H1 (cell line): Measurements from ENCODE around the gene SVIP. TPM values are rescaled to one million over a fixed set of nuclear protein-coding genes. Genes with fewer than 3 reads are reported as not detected.

ENCODE experiments used
- CTCF ChIA-PET: fragments of 300-600 bp; sonication (Branson Sonifier 250); formaldehyde crosslinking; loops from one replicate; lab custom pipeline; 2021; ENCODE audit not compliant: partially characterized antibody; lab: Charles Lee
- POLR2A ChIA-PET: fragments of 300-600 bp; sonication (Branson Sonifier 250); formaldehyde crosslinking; loops from one replicate; lab custom pipeline; 2021; ENCODE audit warnings: inconsistent platforms; ENCODE audit not compliant: partially characterized antibody; lab: Charles Lee
- DNase-seq, 2 experiments: peaks; one replicate each; pipeline versions ENCODE4 v3.0.0 to v3.0.0-alpha.2; 2010 to 2022; ENCODE audit warnings: low spot score in 2 of 2, low read depth in 1 of 2, mixed read lengths in 1 of 2
- FAIRE-seq: peaks from 2 replicates; lab custom pipeline; 2011; peaks lifted over from hg19 to GRCh38; lab: Jason Lieb, UNC
- H2AFZ ChIP-seq: 2 replicates; pipeline ENCODE4 v1.8.1; 2012; ENCODE audit warnings: low read length, inconsistent platforms
- H2AK5ac ChIP-seq: 2 replicates; pipeline ENCODE4 v1.6.1; 2013; ENCODE audit warnings: low read depth, low read length
- H2BK120ac ChIP-seq: replicated peaks from 2 replicates; pipeline ENCODE3; 2013; ENCODE audit warnings: low read depth, low read length, inconsistent platforms
- H2BK12ac ChIP-seq: 2 replicates; pipeline ENCODE4 v1.6.1; 2013; ENCODE audit warnings: low read depth, low read length
- H2BK15ac ChIP-seq: 2 replicates; pipeline ENCODE4 v1.6.1; 2013; ENCODE audit warnings: low read length
- H2BK20ac ChIP-seq: 2 replicates; pipeline ENCODE4 v1.6.1; 2013; ENCODE audit warnings: low read length
- H2BK5ac ChIP-seq: 2 replicates; pipeline ENCODE4 v1.6.1; 2013; ENCODE audit warnings: low read depth, low read length
- H3K14ac ChIP-seq: 2 replicates; pipeline ENCODE4 v1.6.1; 2013; ENCODE audit warnings: inconsistent platforms; ENCODE audit not compliant: insufficient read length
- H3K18ac ChIP-seq: 2 replicates; pipeline ENCODE4 v1.6.1; 2013; ENCODE audit warnings: low read length; ENCODE audit errors: extremely low read depth
- H3K23ac ChIP-seq: 2 replicates; pipeline ENCODE4 v1.6.1; 2013; ENCODE audit warnings: inconsistent platforms; ENCODE audit not compliant: insufficient read length
- H3K23me2 ChIP-seq: 2 replicates; pipeline ENCODE4 v1.6.1; 2013; ENCODE audit warnings: low read depth, low read length
- H3K27ac ChIP-seq: 2 replicates; pipeline ENCODE4 v1.6.1; 2011; ENCODE audit warnings: low read depth, low read length, inconsistent platforms
- H3K27me3 ChIP-seq, 4 experiments: replicated peaks in 1 of 4; 1 replicate in 1 of 4; 2 replicates in 3 of 4; pipeline versions ENCODE4 v1.6.1 to v1.8.1; 2011 to 2013; ENCODE audit warnings: low read length in 3 of 4, mild to moderate bottlenecking in 3 of 4, inconsistent platforms in 2 of 4, mixed read lengths in 2 of 4, moderate library complexity in 1 of 4; ENCODE audit not compliant: control insufficient read depth in 3 of 4, insufficient read depth in 3 of 4; ENCODE audit errors: extremely low read depth in 1 of 4
- H3K36me3 ChIP-seq, 4 experiments: 2 replicates each; pipeline versions ENCODE4 v1.6.1 to v1.8.1; 2011 to 2013; ENCODE audit warnings: mild to moderate bottlenecking in 4 of 4, low read length in 3 of 4, moderate library complexity in 2 of 4, control low read depth in 1 of 4, inconsistent platforms in 1 of 4; ENCODE audit not compliant: insufficient read depth in 4 of 4, control insufficient read depth in 2 of 4
- H3K4ac ChIP-seq: replicated peaks from 2 replicates; pipeline ENCODE3; 2013; ENCODE audit warnings: low read length, low read depth, mixed read lengths, inconsistent platforms; ENCODE audit not compliant: insufficient read length
- H3K4me1 ChIP-seq, 4 experiments: replicated peaks in 1 of 4; 1 replicate in 1 of 4; 2 replicates in 3 of 4; pipeline versions ENCODE4 v1.6.1 to v1.8.1; 2011 to 2013; ENCODE audit warnings: low read length in 3 of 4, inconsistent platforms in 2 of 4, mixed read lengths in 1 of 4; ENCODE audit not compliant: insufficient read depth in 4 of 4, control insufficient read depth in 3 of 4
- H3K4me2 ChIP-seq, 2 experiments: 2 replicates each; pipeline versions ENCODE4 v1.6.1 to v1.8.1; 2011 to 2013; ENCODE audit warnings: low read depth in 2 of 2, low read length in 2 of 2, control low read depth in 1 of 2, inconsistent platforms in 1 of 2, mild to moderate bottlenecking in 1 of 2; ENCODE audit not compliant: insufficient read depth in 1 of 2
- H3K4me3 ChIP-seq, 4 experiments: fragments of 200-600, 300-600 bp in 1 of 4; sonication (generic), shearing (Covaris generic), sonication (Bioruptor Twin) in 1 of 4; 2 replicates each; pipeline versions ENCODE4 v1.5.1 to v1.8.1; 2011 to 2016; ENCODE audit warnings: low read length in 4 of 4, low read depth in 3 of 4, control low read depth in 2 of 4, inconsistent platforms in 2 of 4, mild to moderate bottlenecking in 2 of 4, mixed read lengths in 1 of 4, moderate library complexity in 1 of 4; ENCODE audit not compliant: insufficient read depth in 2 of 4; ENCODE audit errors: extremely low read depth in 1 of 4
- H3K56ac ChIP-seq: replicated peaks from 2 replicates; pipeline ENCODE3; 2013; ENCODE audit warnings: low read depth, mild to moderate bottlenecking, mixed read lengths, low read length, inconsistent platforms; ENCODE audit not compliant: insufficient read length
- H3K79me1 ChIP-seq: 2 replicates; pipeline ENCODE4 v1.6.1; 2013; ENCODE audit warnings: low read depth, low read length, control low read depth
- H3K79me2 ChIP-seq, 2 experiments: 2 replicates each; pipeline versions ENCODE4 v1.6.1 to v1.8.1; 2012 to 2013; ENCODE audit warnings: low read length in 2 of 2, mild to moderate bottlenecking in 2 of 2, inconsistent platforms in 1 of 2; ENCODE audit not compliant: insufficient read depth in 2 of 2, control insufficient read depth in 1 of 2
- H3K9ac ChIP-seq, 4 experiments: replicated peaks in 1 of 4; 1 replicate in 1 of 4; 2 replicates in 3 of 4; pipeline versions ENCODE4 v1.6.1 to v1.8.1; 2011 to 2013; ENCODE audit warnings: low read depth in 3 of 4, low read length in 3 of 4, control low read depth in 2 of 4, mild to moderate bottlenecking in 2 of 4, moderate library complexity in 2 of 4, inconsistent platforms in 1 of 4; ENCODE audit errors: extremely low read depth in 1 of 4
- H3K9me3 ChIP-seq, 2 experiments: 2 replicates each; pipeline versions ENCODE4 v1.6.1 to v1.8.1; 2012 to 2013; ENCODE audit warnings: mild to moderate bottlenecking in 2 of 2, moderate library complexity in 2 of 2, control low read depth in 1 of 2, inconsistent platforms in 1 of 2, low read depth in 1 of 2, low read length in 1 of 2, mixed read lengths in 1 of 2; ENCODE audit not compliant: insufficient read depth in 2 of 2
- H4K20me1 ChIP-seq, 2 experiments: replicated peaks in 1 of 2; 2 replicates each; pipeline versions ENCODE3 to v1.8.1; 2011 to 2013; ENCODE audit warnings: inconsistent platforms in 2 of 2, low read length in 2 of 2, mild to moderate bottlenecking in 1 of 2; ENCODE audit not compliant: insufficient read depth in 2 of 2, control insufficient read depth in 1 of 2
- H4K5ac ChIP-seq: 2 replicates; pipeline ENCODE4 v1.6.1; 2013; ENCODE audit warnings: low read length, low read depth, mixed read lengths, inconsistent platforms; ENCODE audit not compliant: insufficient read length
- H4K8ac ChIP-seq: 2 replicates; pipeline ENCODE4 v1.8.0; 2013; ENCODE audit warnings: mild to moderate bottlenecking, moderate library complexity, low read length, inconsistent platforms; ENCODE audit not compliant: insufficient read depth; ENCODE audit errors: extremely low read depth
- H4K91ac ChIP-seq: replicated peaks from 2 replicates; pipeline ENCODE3; 2013; ENCODE audit warnings: low read length, mixed read lengths, inconsistent platforms; ENCODE audit not compliant: insufficient read length
- BCL11A ChIP-seq, 2 experiments: IDR thresholded peaks; one replicate each; pipeline ENCODE4 v1.6.1; 2011; ENCODE audit warnings: low read depth in 2 of 2, low read length in 2 of 2, mild to moderate bottlenecking in 2 of 2
- CBX5 ChIP-seq: fragments of 300-800, 300-1000 bp; sonication (generic); IDR thresholded peaks from 2 replicates; pipeline ENCODE4 v1.7.1; 2016; ENCODE audit warnings: antibody characterized with exemption, low read length, low read depth
- CREB1 ChIP-seq: IDR thresholded peaks from 2 replicates; pipeline ENCODE4 v1.6.1; 2012; ENCODE audit warnings: inconsistent platforms
- EP300 ChIP-seq, 2 experiments: IDR thresholded peaks; 1 replicate in 1 of 2; 2 replicates in 1 of 2; pipeline ENCODE4 v1.6.1; 2011 to 2012; ENCODE audit warnings: low read depth in 2 of 2, low read length in 2 of 2, mild to moderate bottlenecking in 2 of 2, borderline replicate concordance in 1 of 2, inconsistent platforms in 1 of 2, moderate library complexity in 1 of 2
- GABPA ChIP-seq: IDR thresholded peaks from 2 replicates; pipeline ENCODE4 v1.6.1; 2011; ENCODE audit warnings: mild to moderate bottlenecking, low read length, moderate library complexity, borderline replicate concordance; ENCODE audit not compliant: insufficient read depth
- GTF2F1 ChIP-seq: IDR thresholded peaks from 2 replicates; pipeline ENCODE4 v1.6.1; 2012; ENCODE audit warnings: low read depth, low read length, improper control_type of control experiment, borderline replicate concordance
- JUND ChIP-seq: IDR thresholded peaks from 2 replicates; pipeline ENCODE4 v1.6.1; 2011; ENCODE audit warnings: mild to moderate bottlenecking, improper control_type of control experiment, low read length
- SAP30 ChIP-seq: fragments of 300-600 bp; sonication (generic); IDR thresholded peaks from 2 replicates; pipeline ENCODE4 v1.7.1; 2012; ENCODE audit warnings: low read length, moderate library complexity, mild to moderate bottlenecking, inconsistent platforms; ENCODE audit not compliant: insufficient read depth, insufficient replicate concordance
- SIRT6 ChIP-seq: IDR thresholded peaks from one replicate; pipeline ENCODE4 v1.7.1; 2012; ENCODE audit warnings: low read length, inconsistent platforms
- SP1 ChIP-seq: IDR thresholded peaks from 2 replicates; pipeline ENCODE4 v1.6.1; 2011; ENCODE audit warnings: low read depth, low read length
- SP2 ChIP-seq: IDR thresholded peaks from 2 replicates; pipeline ENCODE4 v1.6.1; 2012; ENCODE audit warnings: mild to moderate bottlenecking, low read length, inconsistent platforms
- SP4 ChIP-seq: IDR thresholded peaks from 2 replicates; pipeline ENCODE4 v1.6.1; 2012; ENCODE audit warnings: low read length, inconsistent platforms
- SRF ChIP-seq: IDR thresholded peaks from 2 replicates; pipeline ENCODE4 v1.6.1; 2011; ENCODE audit warnings: mild to moderate bottlenecking, low read depth, low read length, moderate library complexity
- WGBS, 2 experiments: shearing (Covaris generic) in 1 of 2; methylation state at CpG; one replicate each; pipeline versions ENCODE4 v1.1.6 to v1.1.7; 2013 to 2015; ENCODE audit warnings: low lambda C conversion rate in 2 of 2, mixed read lengths in 2 of 2, inconsistent platforms in 1 of 2, low coverage in 1 of 2, missing lambda C conversion rate in 1 of 2; ENCODE audit not compliant: insufficient replicate concordance in 2 of 2, insufficient coverage in 1 of 2, insufficient read length in 1 of 2; ENCODE audit errors: extremely low coverage in 1 of 2, missing lambda C conversion rate in 1 of 2; 5-methylcytosine and 5-hydroxymethylcytosine counted together
- polyA plus RNA-seq, 7 experiments: library from polyadenylated mRNA; depleted of rRNA in 3 of 7; stranded (reverse) in 5 of 7; unstranded in 2 of 7; fragments of >200 nt in 5 of 7; fragments of 200-250 nt in 2 of 7; gene quantifications; 1 replicate in 5 of 7; 2 replicates in 1 of 7; 4 replicates in 1 of 7; pipeline versions ENCODE4 v1.2.1 to v1.2.3, GENCODE V29; 2011 to 2013; ENCODE audit warnings: missing spikeins in 2 of 7, mixed read lengths in 2 of 7
- total RNA-seq: library from RNA; stranded (reverse); fragmentation: NEBNext Ultra II Directional; extraction: Animal tissue kit (Norgen Biotek cat#: 25700); gene quantifications from 2 replicates; pipeline ENCODE4 v1.2.1, GENCODE V29; 2021

The SVIP gene
- total and polyA plus RNA-seq, 2 of the 8 experiments (the other 6 are each of a cell fraction or from before 2014, with no cell fraction given), result 1.2 to 11.4 TPM

- Histone ChIP-seq H3K79me1 (no peaks in the 10 kb centered on the region), H3K56ac (no peak overlapping the region), H2AK5ac (no peak overlapping the region), H4K91ac (no peak overlapping the region), H3K9me3 (no peaks in the 10 kb centered on the region), H4K5ac (no peak overlapping the region), H3K9ac (no peak overlapping the region), H2BK15ac (no peak overlapping the region), H2AFZ (no peak overlapping the region), H3K36me3 (no peaks in the 10 kb centered on the region), H4K20me1 (no peaks in the 10 kb centered on the region), H2BK12ac (no peak overlapping the region), H3K23ac (no peak overlapping the region), H4K8ac (no peak overlapping the region), H3K27ac (no peak overlapping the region), H2BK20ac (no peak overlapping the region), H3K4ac (no peak overlapping the region), H3K4me3 (no peak overlapping the region), H3K23me2 (no peaks in the 10 kb centered on the region), H3K14ac (no peak overlapping the region), H3K27me3 (no peaks in the 10 kb centered on the region), H2BK5ac (no peak overlapping the region), H3K79me2 (no peaks in the 10 kb centered on the region), H3K18ac (no peak overlapping the region), H3K4me2 (no peak overlapping the region), H3K4me1 (no peaks in the 10 kb centered on the region), H2BK120ac (no peak overlapping the region)
- FAIRE-seq (no peak), DNase-seq (no peak)
- CTCF ChIA-PET, result no interaction called here
- TF ChIP-seq SRF (no peak), SIRT6 (no peak), SP1 (no peak), JUND (no peak), EP300 (IDR thresholded peaks at IDR 0.05; ENCODE audit: borderline replicate concordance in 1 of 2, low read depth in 2 of 2, low read length in 2 of 2) (no peak), BCL11A (IDR thresholded peaks at IDR 0.05; ENCODE audit: low read depth in 2 of 2, low read length in 2 of 2) (no peak), SAP30 (no peak), GTF2F1 (no peak), SP4 (no peak), CREB1 (no peak), GABPA (no peak), SP2 (no peak), CBX5 (no peak)
- 87% methylated on average over 6 of the region's 6 CpGs; no CpG with 5 or more reads in 1 of the 2 experiments for WGBS, 2 experiments
- POLR2A ChIA-PET, result no interaction called here
Measured at GRCh38 chr11:22859756-22860155, 30.2 kb upstream of the SVIP start.
